Measurements from ENCODE around the gene RHOBTB1. TPM values are rescaled to one million over a fixed set of nuclear protein-coding genes. Genes with fewer than 3 reads are reported as not detected.

RHOBTB1 gene
- total and polyA plus RNA-seq, 9 of the 15 experiments (the other 6 are each of a cell fraction or from before 2014, with no cell fraction given): 1.7 to 11.7 (median 9.3) TPM

- FAIRE-seq (no peak), ATAC-seq (no peak), DNase-seq (ENCODE audit: extremely low read depth in 1 of 4, low spot score in 3 of 4) (no peak)
- Histone ChIP-seq H3K79me2 (ENCODE audit: control insufficient read depth, insufficient read depth, low read length) (no peaks in the 10 kb centered on the region), H3K9me1 (ENCODE audit: control insufficient read depth, insufficient read depth, low read length) (no peaks in the 10 kb centered on the region), H3K36me3 (ENCODE audit: control insufficient read depth, insufficient read depth, low read length) (no peaks in the 10 kb centered on the region), H2AFZ (ENCODE audit: low read depth, low read length) (peak overlapping the region; percentile 27; the same call in 1 of the 2 replicates), H3K4me2 (ENCODE audit: insufficient read depth, low read length) (0 out of 2 replicates have a peak overlapping the region, but pooled peaks have one; percentile 6), H3K9me3 (replicated peaks; ENCODE audit: control insufficient read depth, insufficient read depth, low read depth, low read length) (peaks cover 13% of the 10 kb centered on the region), H3K4me3 (no peak overlapping the region), H3K4me1 (replicated peaks in 1 of 2; ENCODE audit: control insufficient read depth in 2 of 2, insufficient read depth in 2 of 2, low read length in 2 of 2) (peaks cover 4 to 5% of the 10 kb centered on the region in 2 experiments; a peak in 2 of 5 replicates), H3K9ac (ENCODE audit: insufficient read depth in 1 of 2, low read depth in 2 of 2, low read length in 2 of 2) (no peak overlapping the region), H3K27ac (ENCODE audit: extremely low read depth, low read depth, low read length) (no peak overlapping the region), H4K20me1 (replicated peaks; ENCODE audit: control insufficient read depth, insufficient read depth, low read length) (no peaks in the 10 kb centered on the region), H3K27me3 (ENCODE audit: control insufficient read depth in 2 of 2, insufficient read depth in 2 of 2, low read length in 2 of 2) (no peaks in the 10 kb centered on the region)
- 21% methylated on average over 1 of the region's 1 CpG for WGBS (ENCODE audit: insufficient coverage, low coverage, missing lambda C conversion rate)
- no TSS peak for BruUV-seq (replicated peaks)
- ChIA-PET CTCF (ENCODE audit: low intra/inter-chr PET ratio) (interaction anchor here (0.6 kb wide), 1 partner anchor 174 kb away, joined by 3 read pairs; no protein-coding TSS in a partner anchor), POLR2A (no interaction called here)
- peak; percentile 53 to 65; a peak in 3 of 4 replicates for TF ChIP-seq TRIM24 (IDR thresholded peaks at IDR 0.05)
- peak; percentile 89 for TF ChIP-seq FOSL1 (tag; conservative IDR thresholded peaks at IDR 0.05)
- no peak for TF ChIP-seq ZFP30 (CRISPR knock-in tag; IDR thresholded peaks at IDR 0.05; ENCODE audit: borderline replicate concordance)
- TF ChIP-seq MEIS2 (IDR thresholded peaks at IDR 0.05; ENCODE audit: partially characterized antibody): peak; percentile 3
- peak; percentile 69; the same call in 1 of the 2 replicates for TF ChIP-seq JUND (IDR thresholded peaks at IDR 0.05; ENCODE audit: borderline replicate concordance, low read depth, low read length)
- TF ChIP-seq JUND (tag; IDR thresholded peaks at IDR 0.05; ENCODE audit: borderline replicate concordance, low read depth, low read length): peak; percentile 15; the same call in 1 of the 3 replicates
- no peak for TF ChIP-seq EGR1 (conservative IDR thresholded peaks at IDR 0.05)
- 0 out of 2 replicates have a peak, but pooled peaks have one; percentile 28 for TF ChIP-seq EP300 (IDR thresholded peaks at IDR 0.05; ENCODE audit: low read length)
- peak; percentile 68 for TF ChIP-seq ARID1B (IDR thresholded peaks at IDR 0.05)
- peak; percentile 36; the same call in 1 of the 2 replicates for TF ChIP-seq SMARCA4 (IDR thresholded peaks at IDR 0.05)
- TF ChIP-seq CBFA2T3 (IDR thresholded peaks at IDR 0.05): peak; percentile 69
- no peak for TF ChIP-seq HMGXB4 (CRISPR knock-in tag; IDR thresholded peaks at IDR 0.05)
- TF ChIP-seq DPF2 (IDR thresholded peaks at IDR 0.05): peak; percentile 53; the same call in 1 of the 2 replicates
- TF ChIP-seq NCOR1 (IDR thresholded peaks at IDR 0.05): 0 out of 2 replicates have a peak, but pooled peaks have one; percentile 22
- in situ Hi-C loops (cut with MboI) (no loop called here), intact Hi-C loops (cut with micrococcal nuclease) (no loop called here)
Observed at GRCh38 chr10:60990663-60991062, 46.7 kb upstream of the RHOBTB1 start.

All from K562 (cell line).